ENCODE measurements around the gene CNTN5. TPM values are rescaled to one million over a fixed set of nuclear protein-coding genes. Genes with fewer than 3 reads are reported as not detected.

Gene CNTN5
- total RNA-seq, 1 experiment from 2014 or later: 0.17 TPM

GRCh38 chr11:99670067-99670676 lies 649.4 kb downstream of the CNTN5 start:
- Histone ChIP-seq H3K36me3 (replicated peaks; ENCODE audit: control insufficient read depth, insufficient read depth, low read length) (no peaks in the 10 kb centered on the region), H3K27me3 (ENCODE audit: control insufficient read depth, insufficient read depth, low read length) (no peaks in the 10 kb centered on the region), H3K4me3 (ENCODE audit: insufficient read depth, low read depth, low read length) (no peak overlapping the region)
- DNase-seq: no peak

GRCh38 chr11:99671808-99672409 lies 651.2 kb downstream of the CNTN5 start:
- Histone ChIP-seq H3K36me3 (replicated peaks; ENCODE audit: control insufficient read depth, insufficient read depth, low read length) (no peaks in the 10 kb centered on the region), H3K4me3 (ENCODE audit: insufficient read depth, low read depth, low read length) (no peak overlapping the region), H3K27me3 (ENCODE audit: control insufficient read depth, insufficient read depth, low read length) (no peaks in the 10 kb centered on the region)
- DNase-seq: no peak

- H3K4me3 ChIP-seq (ENCODE audit: insufficient read depth, low read depth, low read length): no peak overlapping the region
- H3K36me3 ChIP-seq (replicated peaks; ENCODE audit: control insufficient read depth, insufficient read depth, low read length): no peaks in the 10 kb centered on the region
- no peak for DNase-seq
- no peaks in the 10 kb centered on the region for H3K27me3 ChIP-seq (ENCODE audit: control insufficient read depth, insufficient read depth, low read length)
These were observed 655.5 kb downstream of the CNTN5 start for GRCh38 chr11:99676292-99676691.

- Histone ChIP-seq H3K4me3 (ENCODE audit: insufficient read depth, low read depth, low read length) (no peak overlapping the region), H3K36me3 (replicated peaks; ENCODE audit: control insufficient read depth, insufficient read depth, low read length) (no peaks in the 10 kb centered on the region), H3K27me3 (ENCODE audit: control insufficient read depth, insufficient read depth, low read length) (no peaks in the 10 kb centered on the region)
- no peak for DNase-seq
These were observed 661.4 kb downstream of the CNTN5 start for GRCh38 chr11:99682171-99682570.

GRCh38 chr11:99682646-99683045 lies 661.9 kb downstream of the CNTN5 start:
- Histone ChIP-seq H3K27me3 (ENCODE audit: control insufficient read depth, insufficient read depth, low read length) (no peaks in the 10 kb centered on the region), H3K4me3 (ENCODE audit: insufficient read depth, low read depth, low read length) (no peak overlapping the region), H3K36me3 (replicated peaks; ENCODE audit: control insufficient read depth, insufficient read depth, low read length) (no peaks in the 10 kb centered on the region)
- DNase-seq: no peak

- no peak overlapping the region for H3K4me3 ChIP-seq (ENCODE audit: insufficient read depth, low read depth, low read length)
- no peaks in the 10 kb centered on the region for H3K36me3 ChIP-seq (replicated peaks; ENCODE audit: control insufficient read depth, insufficient read depth, low read length)
- DNase-seq: no peak
- no peaks in the 10 kb centered on the region for H3K27me3 ChIP-seq (ENCODE audit: control insufficient read depth, insufficient read depth, low read length)
These were observed 663.2 kb downstream of the CNTN5 start for GRCh38 chr11:99683933-99684332.

GRCh38 chr11:99686838-99687237 lies 666.1 kb downstream of the CNTN5 start:
- no peaks in the 10 kb centered on the region for H3K36me3 ChIP-seq (replicated peaks; ENCODE audit: control insufficient read depth, insufficient read depth, low read length)

GRCh38 chr11:99687320-99687719 lies 666.6 kb downstream of the CNTN5 start:
- Histone ChIP-seq H3K4me3 (ENCODE audit: insufficient read depth, low read depth, low read length) (no peak overlapping the region), H3K36me3 (replicated peaks; ENCODE audit: control insufficient read depth, insufficient read depth, low read length) (no peaks in the 10 kb centered on the region), H3K27me3 (ENCODE audit: control insufficient read depth, insufficient read depth, low read length) (no peaks in the 10 kb centered on the region)
- peak; percentile 1 for DNase-seq

More at GRCh38 chr11:99686838-99687237, 666.1 kb downstream of the CNTN5 start:
- no peak overlapping the region for H3K4me3 ChIP-seq (ENCODE audit: insufficient read depth, low read depth, low read length)
- H3K27me3 ChIP-seq (ENCODE audit: control insufficient read depth, insufficient read depth, low read length): no peaks in the 10 kb centered on the region
- DNase-seq: no peak

- no peak for DNase-seq
- H3K36me3 ChIP-seq (replicated peaks; ENCODE audit: control insufficient read depth, insufficient read depth, low read length): no peaks in the 10 kb centered on the region
- no peak overlapping the region for H3K4me3 ChIP-seq (ENCODE audit: insufficient read depth, low read depth, low read length)
- H3K27me3 ChIP-seq (ENCODE audit: control insufficient read depth, insufficient read depth, low read length): no peaks in the 10 kb centered on the region
These were observed 673.3 kb downstream of the CNTN5 start for GRCh38 chr11:99693941-99694492.

GRCh38 chr11:99695106-99695505 lies 674.4 kb downstream of the CNTN5 start:
- DNase-seq: no peak
- Histone ChIP-seq H3K4me3 (ENCODE audit: insufficient read depth, low read depth, low read length) (no peak overlapping the region), H3K27me3 (ENCODE audit: control insufficient read depth, insufficient read depth, low read length) (no peaks in the 10 kb centered on the region)

GRCh38 chr11:99706848-99707247 lies 686.1 kb downstream of the CNTN5 start:
- Histone ChIP-seq H3K36me3 (replicated peaks; ENCODE audit: control insufficient read depth, insufficient read depth, low read length) (no peaks in the 10 kb centered on the region), H3K4me3 (ENCODE audit: insufficient read depth, low read depth, low read length) (no peak overlapping the region), H3K27me3 (ENCODE audit: control insufficient read depth, insufficient read depth, low read length) (no peaks in the 10 kb centered on the region)
- no peak for DNase-seq

More at GRCh38 chr11:99695106-99695505, 674.4 kb downstream of the CNTN5 start:
- no peaks in the 10 kb centered on the region for H3K36me3 ChIP-seq (replicated peaks; ENCODE audit: control insufficient read depth, insufficient read depth, low read length)

- no peaks in the 10 kb centered on the region for H3K27me3 ChIP-seq (ENCODE audit: control insufficient read depth, insufficient read depth, low read length)
- no peak overlapping the region for H3K4me3 ChIP-seq (ENCODE audit: insufficient read depth, low read depth, low read length)
- no peaks in the 10 kb centered on the region for H3K36me3 ChIP-seq (replicated peaks; ENCODE audit: control insufficient read depth, insufficient read depth, low read length)
- no peak for DNase-seq
These were observed 688.4 kb downstream of the CNTN5 start for GRCh38 chr11:99708928-99709672.

GRCh38 chr11:99716302-99716701 lies 695.6 kb downstream of the CNTN5 start:
- Histone ChIP-seq H3K36me3 (replicated peaks; ENCODE audit: control insufficient read depth, insufficient read depth, low read length) (no peaks in the 10 kb centered on the region), H3K27me3 (ENCODE audit: control insufficient read depth, insufficient read depth, low read length) (no peaks in the 10 kb centered on the region), H3K4me3 (ENCODE audit: insufficient read depth, low read depth, low read length) (no peak overlapping the region)
- DNase-seq: no peak

- Histone ChIP-seq H3K36me3 (replicated peaks; ENCODE audit: control insufficient read depth, insufficient read depth, low read length) (no peaks in the 10 kb centered on the region), H3K27me3 (ENCODE audit: control insufficient read depth, insufficient read depth, low read length) (no peaks in the 10 kb centered on the region), H3K4me3 (ENCODE audit: insufficient read depth, low read depth, low read length) (no peak overlapping the region)
- no peak for DNase-seq
These were observed 697.5 kb downstream of the CNTN5 start for GRCh38 chr11:99718291-99718690.
